Esophagus squamous epithelium (tissue), 5 donors: ENCODE measurements around the gene OR52R1. TPM values are rescaled to one million over a fixed set of nuclear protein-coding genes. Genes with fewer than 3 reads are reported as not detected.

ENCODE experiments used
- DNase-seq: peaks from one replicate; lab custom pipeline; 2025; lab: John Stamatoyannopoulos, UW
- H3K27ac ChIP-seq, 4 donors: fragments of 200-600 bp; sonication (generic); one replicate each; pipeline ENCODE4 v1.5.1; 2016 to 2019; ENCODE audit warnings: mild to moderate bottlenecking in 1 of 4
- H3K27me3 ChIP-seq, 4 donors: fragments of 200-600 bp; sonication (generic); 1 replicate in 3 of 4; 2 replicates in 1 of 4; pipeline versions ENCODE4 v1.5.1 to v1.6.0; 2017 to 2021; ENCODE audit warnings: antibody characterized with exemption in 1 of 4
- H3K36me3 ChIP-seq, 3 donors: fragments of 200-600 bp; sonication (generic); one replicate each; pipeline ENCODE4 v1.5.1; 2016 to 2019
- H3K4me1 ChIP-seq, 3 donors: fragments of 200-600 bp; sonication (generic); one replicate each; pipeline ENCODE4 v1.5.1; 2017 to 2019
- H3K4me3 ChIP-seq, 4 donors: fragments of 200-600 bp; sonication (generic); 1 replicate in 3 of 4; 2 replicates in 1 of 4; pipeline ENCODE4 v1.5.1; 2016 to 2019; ENCODE audit warnings: mild to moderate bottlenecking in 2 of 4, moderate library complexity in 1 of 4
- H3K9me3 ChIP-seq, 3 donors: fragments of 200-600 bp; sonication (generic); one replicate each; pipeline ENCODE4 v1.5.1; 2016 to 2019
- POLR2A ChIP-seq, 4 donors: fragments of 450-650 bp; IDR thresholded peaks; one replicate each; pipeline ENCODE4 v1.6.1; 2017; ENCODE audit warnings: antibody characterized with exemption in 4 of 4, mild to moderate bottlenecking in 4 of 4, moderate library complexity in 3 of 4
- WGBS, 2 donors: methylation state at CpG; one replicate each; pipeline ENCODE4 v1.1.5; 2018; 5-methylcytosine and 5-hydroxymethylcytosine counted together
- intact Hi-C: fragments of 100-400 bp; cut with DNase I; formaldehyde crosslinking; loops from one replicate; pipeline ENCODE4 v1.15.0; 2022
- total RNA-seq, 4 donors: library from RNA; depleted of rRNA; stranded (reverse); fragments of >200 nt; gene quantifications; one replicate each; pipeline ENCODE4 v1.1.0, GENCODE V29; 2016
- TF ChIP-seq, protein P1 (sequence below), 6 experiments: fragments of 450-650 bp in 4 of 6; fragments of 200-600 bp in 2 of 6; sonication (generic) in 2 of 6; IDR thresholded peaks; one replicate each; pipeline ENCODE4 v1.5.1; 2016 to 2019; ENCODE audit warnings: antibody characterized with exemption in 6 of 6, mild to moderate bottlenecking in 4 of 6, moderate library complexity in 4 of 6
- donor health status: DM: yes; HTN: yes; CAD: no.

The OR52R1 gene
- not detected for total RNA-seq

DNA sequence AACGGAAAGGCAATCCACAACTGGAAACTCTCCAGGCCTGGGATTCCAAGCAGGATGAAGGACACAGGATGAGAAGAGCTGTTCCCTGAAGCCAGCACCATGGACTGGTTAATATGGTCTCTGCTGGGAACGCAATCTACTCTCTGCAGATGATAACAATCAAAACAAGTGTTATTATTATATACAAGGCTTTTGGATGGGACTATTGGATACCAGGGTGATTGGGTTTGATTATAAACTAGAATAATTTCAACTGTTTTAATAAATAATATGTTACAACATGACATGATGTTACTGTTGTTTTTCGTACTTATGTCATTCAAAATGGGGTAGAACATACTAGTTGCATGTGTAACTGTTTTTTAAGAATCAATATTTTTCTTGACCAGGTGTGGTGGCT, at the start of gene OR52R1:
OR52R1 (minus strand) TSS at position 101 of the 400 bp plus-strand sequence; CDS start at position 101, 0 bp downstream.
- no peak within 1 kb of the TSS for H3K4me3 ChIP-seq
- H3K27ac ChIP-seq = no peak within 1 kb of the TSS
- whole genome bisulfite sequencing, 2 donors = 64 to 86% methylated on average over 3 of the region's 3 CpGs
- intact Hi-C loops = no loop called here
- DNase-seq = no peak
- H3K9me3 ChIP-seq = no peaks in the 10 kb centered on the region
- no peaks in the 10 kb centered on the region for H3K4me1 ChIP-seq
- H3K27me3 ChIP-seq = no peaks in the 10 kb centered on the region
- no peaks in the 10 kb centered on the region for H3K36me3 ChIP-seq
- TF ChIP-seq POLR2A (IDR thresholded peaks at IDR 0.05) = no peak
- TF ChIP-seq, protein P1, sequence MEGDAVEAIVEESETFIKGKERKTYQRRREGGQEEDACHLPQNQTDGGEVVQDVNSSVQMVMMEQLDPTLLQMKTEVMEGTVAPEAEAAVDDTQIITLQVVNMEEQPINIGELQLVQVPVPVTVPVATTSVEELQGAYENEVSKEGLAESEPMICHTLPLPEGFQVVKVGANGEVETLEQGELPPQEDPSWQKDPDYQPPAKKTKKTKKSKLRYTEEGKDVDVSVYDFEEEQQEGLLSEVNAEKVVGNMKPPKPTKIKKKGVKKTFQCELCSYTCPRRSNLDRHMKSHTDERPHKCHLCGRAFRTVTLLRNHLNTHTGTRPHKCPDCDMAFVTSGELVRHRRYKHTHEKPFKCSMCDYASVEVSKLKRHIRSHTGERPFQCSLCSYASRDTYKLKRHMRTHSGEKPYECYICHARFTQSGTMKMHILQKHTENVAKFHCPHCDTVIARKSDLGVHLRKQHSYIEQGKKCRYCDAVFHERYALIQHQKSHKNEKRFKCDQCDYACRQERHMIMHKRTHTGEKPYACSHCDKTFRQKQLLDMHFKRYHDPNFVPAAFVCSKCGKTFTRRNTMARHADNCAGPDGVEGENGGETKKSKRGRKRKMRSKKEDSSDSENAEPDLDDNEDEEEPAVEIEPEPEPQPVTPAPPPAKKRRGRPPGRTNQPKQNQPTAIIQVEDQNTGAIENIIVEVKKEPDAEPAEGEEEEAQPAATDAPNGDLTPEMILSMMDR (IDR thresholded peaks at IDR 0.05) = no peak

DNA sequence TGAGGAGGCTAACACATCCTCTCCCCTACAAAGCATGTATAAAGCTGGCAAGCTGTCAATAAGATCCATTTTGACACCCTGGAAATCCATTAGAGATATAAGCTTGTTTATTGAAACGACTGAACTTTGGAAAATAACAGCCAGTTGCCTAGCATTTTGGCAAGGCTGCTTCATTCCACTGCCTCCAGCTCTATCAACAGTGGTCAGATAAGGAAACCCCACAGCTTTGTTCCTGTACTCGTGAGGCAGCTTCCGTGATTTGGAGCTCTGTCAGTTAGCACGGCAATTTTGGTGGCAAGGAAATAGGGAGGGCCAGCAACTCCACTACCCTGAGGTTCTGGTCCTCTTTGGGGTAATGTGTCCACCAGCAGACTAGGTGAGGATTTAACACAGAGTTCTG, 46.9 kb upstream of the OR52R1 start:
- Histone ChIP-seq H3K27me3 (no peaks in the 10 kb centered on the region), H3K4me3 (no peak overlapping the region), H3K9me3 (no peaks in the 10 kb centered on the region), H3K27ac (no peak overlapping the region), H3K4me1 (no peaks in the 10 kb centered on the region), H3K36me3 (no peaks in the 10 kb centered on the region)
- no peak for DNase-seq
- WGBS, 2 donors = 7 to 28% methylated on average over 4 of the region's 4 CpGs
- no peak for TF ChIP-seq POLR2A (IDR thresholded peaks at IDR 0.05)
- intact Hi-C loops = no loop called here

DNA sequence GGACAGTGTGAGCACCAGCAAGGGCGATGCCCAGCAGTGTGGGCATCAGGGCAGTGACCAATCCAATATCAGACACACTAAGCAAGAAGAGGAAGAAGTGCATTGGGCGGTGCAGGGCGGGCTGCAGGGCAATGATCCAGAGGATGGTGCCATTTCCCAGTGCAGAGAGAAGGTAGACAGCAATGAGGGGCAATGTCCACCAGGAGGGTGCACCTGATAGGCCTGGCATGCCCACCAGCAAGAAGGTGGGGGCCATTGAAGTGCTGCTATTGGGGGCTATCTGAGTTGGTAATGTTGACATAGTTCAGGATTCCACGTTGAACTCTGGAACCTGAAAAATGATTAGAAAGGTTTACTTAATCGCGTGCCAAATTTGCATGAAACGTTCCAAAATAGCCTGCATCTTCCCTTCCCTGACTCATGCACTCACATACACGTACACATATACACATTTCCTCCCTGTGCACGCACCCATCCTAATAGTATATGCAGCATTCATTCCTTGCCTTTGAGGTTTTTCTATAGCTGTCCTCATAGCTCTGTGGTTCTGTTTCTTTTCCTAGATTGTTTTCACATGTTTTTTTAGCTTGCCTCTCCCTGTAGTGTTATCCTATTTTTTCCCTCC, 44.8 kb upstream of the OR52R1 start, which contains the start of gene OR51S1:
OR51S1 (minus strand) TSS at position 301 of the 625 bp plus-strand sequence; CDS start at position 301, 0 bp downstream.
- no peak for DNase-seq
- Histone ChIP-seq H3K9me3 (no peaks in the 10 kb centered on the region), H3K4me1 (no peaks in the 10 kb centered on the region), H3K4me3 (no peak within 1 kb of the TSS), H3K27me3 (no peaks in the 10 kb centered on the region), H3K27ac (no peak within 1 kb of the TSS), H3K36me3 (no peaks in the 10 kb centered on the region)
- TF ChIP-seq POLR2A (IDR thresholded peaks at IDR 0.05) = no peak
- intact Hi-C loops = no loop called here
- 63 to 74% methylated on average over 9 of the region's 9 CpGs for WGBS, 2 donors

DNA sequence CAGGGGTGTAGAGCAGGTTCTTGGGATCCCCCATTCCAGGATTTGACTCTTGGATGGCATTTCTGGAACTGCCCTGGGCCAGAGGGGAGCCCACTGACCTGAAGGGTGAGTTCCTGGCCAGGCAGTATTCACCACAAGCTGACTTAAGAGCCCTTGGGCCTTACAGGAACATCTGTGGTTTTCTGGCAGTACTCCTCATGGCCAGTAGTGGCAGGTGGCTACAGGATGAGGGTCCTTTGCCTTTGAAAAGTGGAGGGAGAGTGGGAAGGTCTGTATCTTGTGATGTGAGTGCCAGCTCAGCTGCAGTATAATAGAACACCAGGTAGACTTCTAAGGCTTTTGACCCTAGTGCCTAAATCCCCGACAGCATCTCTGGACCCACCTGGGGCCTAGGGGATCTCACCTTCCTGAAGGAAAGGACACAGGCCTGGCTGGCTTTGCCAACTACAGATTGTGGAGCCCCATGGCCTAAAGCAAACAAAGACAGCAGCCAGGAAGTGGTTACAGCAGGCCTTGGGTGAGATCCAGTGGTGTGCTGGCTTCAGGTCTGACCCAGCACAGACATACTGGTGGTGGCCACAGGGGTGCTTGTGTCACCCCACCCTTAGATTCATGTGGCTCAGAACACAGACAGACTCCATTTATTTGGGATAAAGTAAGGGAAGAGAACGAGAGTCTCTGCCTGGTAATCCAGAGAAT, 35.8 kb upstream of the OR52R1 start:
- no peaks in the 10 kb centered on the region for H3K27me3 ChIP-seq
- WGBS, 2 donors = 62 to 70% methylated on average over 1 to 2 of the region's 2 CpGs
- H3K9me3 ChIP-seq = no peaks in the 10 kb centered on the region
- no peak overlapping the region for H3K27ac ChIP-seq
- DNase-seq = no peak
- H3K4me3 ChIP-seq = no peak overlapping the region
- intact Hi-C loops = no loop called here
- H3K4me1 ChIP-seq = no peaks in the 10 kb centered on the region
- no peak for TF ChIP-seq POLR2A (IDR thresholded peaks at IDR 0.05)
- TF ChIP-seq, protein P1 (IDR thresholded peaks at IDR 0.05) = no peak
- H3K36me3 ChIP-seq = no peaks in the 10 kb centered on the region

DNA sequence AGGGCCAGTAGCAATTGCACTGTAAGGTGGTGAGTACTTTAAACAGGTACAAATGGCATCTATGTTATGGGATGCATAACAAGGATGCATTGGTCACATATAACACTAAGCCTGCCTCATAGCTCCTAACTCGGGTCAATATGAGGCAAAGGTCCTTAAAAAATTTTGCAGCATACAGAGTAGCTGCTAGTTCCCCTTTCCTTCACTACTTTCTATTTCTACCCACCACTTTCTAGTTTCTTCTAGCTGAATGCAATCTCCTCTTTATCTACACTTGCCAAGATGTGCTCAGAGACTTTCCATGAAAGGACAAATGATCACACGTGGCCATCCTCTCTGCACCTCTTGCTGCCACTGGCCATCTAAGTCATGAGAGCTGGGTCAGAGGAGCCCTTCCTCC, 26.7 kb upstream of the OR52R1 start:
- intact Hi-C loops = no loop called here
- no peak overlapping the region for H3K27ac ChIP-seq
- H3K9me3 ChIP-seq = no peaks in the 10 kb centered on the region
- WGBS, 2 donors = 33 to 47% methylated on average over 2 of the region's 2 CpGs
- no peaks in the 10 kb centered on the region for H3K4me1 ChIP-seq
- H3K27me3 ChIP-seq = no peaks in the 10 kb centered on the region
- no peak overlapping the region for H3K4me3 ChIP-seq
- no peaks in the 10 kb centered on the region for H3K36me3 ChIP-seq
- no peak for DNase-seq
- TF ChIP-seq POLR2A (IDR thresholded peaks at IDR 0.05) = no peak
- TF ChIP-seq, protein P1 (IDR thresholded peaks at IDR 0.05) = no peak

DNA sequence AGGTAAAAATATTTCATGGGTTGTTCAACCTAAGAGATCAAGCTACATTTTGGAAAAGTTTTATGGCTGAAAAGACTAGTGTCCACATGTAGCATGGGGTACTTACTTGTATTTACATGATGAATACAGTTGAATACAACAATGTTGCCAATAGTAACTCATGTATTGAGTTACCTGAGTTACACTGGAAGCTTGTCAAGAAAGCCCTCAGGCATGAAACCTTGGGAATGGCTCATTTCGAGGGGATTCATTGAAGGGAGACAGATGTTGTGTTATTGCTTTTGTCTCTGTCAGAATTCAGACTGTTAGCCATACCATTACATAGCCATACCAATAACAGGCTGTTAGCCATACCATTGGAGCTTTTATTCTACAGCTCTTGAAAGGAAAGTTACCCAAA, 26.2 kb upstream of the OR52R1 start:
- no peaks in the 10 kb centered on the region for H3K4me1 ChIP-seq
- TF ChIP-seq, protein P1 (IDR thresholded peaks at IDR 0.05) = no peak
- TF ChIP-seq POLR2A (IDR thresholded peaks at IDR 0.05) = no peak

More for the DNA sequence above, 26.2 kb upstream of the OR52R1 start:
- Histone ChIP-seq H3K27ac (no peak overlapping the region), H3K27me3 (no peaks in the 10 kb centered on the region), H3K36me3 (no peaks in the 10 kb centered on the region), H3K9me3 (no peaks in the 10 kb centered on the region), H3K4me3 (no peak overlapping the region)
- intact Hi-C loops = no loop called here
- DNase-seq = no peak
- 24% methylated on average over 1 of the region's 1 CpG; no CpG with 5 or more reads in 1 of the 2 donors for WGBS, 2 donors
